ENCODE measurements around the gene EPS15.
"Not testable (repeated sequence)": the region's sequence is repeated elsewhere in the genome, so short reads cannot be mapped to it uniquely, and the experiment has no call there.

Gene EPS15

GRCh38 chr1:51328926-51329325 is 190.1 kb downstream of the EPS15 start:
- DNase-seq = no peak

DNA sequence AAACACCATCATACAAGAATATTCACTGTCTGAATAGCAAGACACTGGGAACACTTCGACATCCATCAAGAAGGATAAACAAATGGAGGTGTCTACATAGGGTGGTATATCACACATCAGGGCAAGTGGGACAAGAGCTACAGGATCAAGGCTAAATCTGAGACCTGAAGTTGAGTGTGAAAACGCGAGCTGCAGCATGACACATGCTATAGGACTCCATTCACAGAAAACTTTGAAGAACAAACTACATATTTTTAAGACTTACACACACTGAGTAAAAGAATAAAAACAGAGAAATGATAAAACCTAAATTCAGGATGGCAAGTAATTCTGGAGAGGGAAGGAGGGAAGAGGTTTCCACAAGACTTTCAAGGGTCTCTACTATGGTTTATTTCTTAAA is 190.8 kb downstream of the EPS15 start:
- DNase-seq = no peak

DNA sequence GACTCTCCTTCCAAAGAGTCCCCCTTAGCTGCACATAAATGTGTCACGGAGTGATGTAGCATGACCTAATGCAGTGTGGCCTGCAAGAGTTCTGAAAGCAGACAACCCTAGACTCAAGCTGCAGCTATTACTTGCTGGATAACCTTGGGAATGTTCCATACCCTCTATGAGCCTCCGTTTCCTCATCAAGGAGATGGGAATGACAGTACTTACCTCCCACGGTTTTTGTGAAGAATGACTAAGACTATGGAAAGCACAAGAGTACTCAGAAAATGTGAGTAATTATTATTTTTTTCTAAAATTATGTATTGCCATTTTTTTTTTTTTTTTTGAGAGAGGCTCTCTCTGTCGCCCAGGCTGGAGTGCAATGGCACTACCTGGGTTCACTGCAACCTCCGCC is 191.7 kb downstream of the EPS15 start:
- no peak for DNase-seq

DNA sequence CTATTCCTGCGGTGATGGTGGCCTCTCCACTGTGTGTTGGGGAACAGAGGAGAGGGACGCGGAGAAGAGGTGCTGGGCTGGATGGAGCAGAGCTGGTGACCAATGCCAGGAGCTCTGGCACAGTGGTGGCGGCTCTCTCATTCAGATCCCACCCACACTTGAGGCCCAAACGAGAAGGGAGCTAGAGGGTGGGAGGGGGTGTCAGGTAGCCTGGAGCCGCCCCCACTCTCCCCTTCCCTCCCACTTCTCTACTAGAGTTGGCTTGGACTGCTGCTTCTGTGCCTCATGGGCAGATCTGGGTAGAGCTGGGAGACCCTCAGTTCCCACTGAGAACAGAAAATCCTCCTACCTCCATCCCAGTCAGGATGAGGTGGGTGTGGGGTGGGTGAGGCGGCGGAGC is 192.2 kb downstream of the EPS15 start:
- no peak for DNase-seq

GRCh38 chr1:51325878-51326755 is 192.9 kb downstream of the EPS15 start:
- no peak for DNase-seq

- no peak for DNase-seq
Measured at GRCh38 chr1:51325391-51325790, 193.7 kb downstream of the EPS15 start.

- not testable (repeated sequence) for DNase-seq
Measured at GRCh38 chr1:51325011-51325385, 194.1 kb downstream of the EPS15 start.

GRCh38 chr1:51324251-51325010 is 194.6 kb downstream of the EPS15 start:
- peak; percentile 45 for DNase-seq

DNA sequence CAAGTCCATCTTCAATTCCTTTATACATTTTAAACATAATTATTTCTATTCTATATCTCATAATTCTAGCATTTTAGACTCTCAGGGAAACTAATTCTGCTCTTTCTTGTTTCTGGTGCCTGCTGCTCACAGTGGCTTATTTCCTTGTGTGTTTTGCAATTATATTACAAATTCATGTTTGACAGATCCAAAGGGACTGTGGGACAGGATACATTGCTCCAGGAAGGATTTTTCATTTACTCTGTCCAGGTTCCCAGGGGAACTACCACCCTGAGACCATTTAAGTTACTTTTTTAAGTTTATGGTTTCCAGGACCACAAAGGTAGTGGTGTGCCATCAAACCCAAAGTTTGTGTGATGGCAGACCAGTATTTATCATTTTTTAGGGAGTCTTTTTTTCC is 195.3 kb downstream of the EPS15 start:
- DNase-seq = no peak

DNA sequence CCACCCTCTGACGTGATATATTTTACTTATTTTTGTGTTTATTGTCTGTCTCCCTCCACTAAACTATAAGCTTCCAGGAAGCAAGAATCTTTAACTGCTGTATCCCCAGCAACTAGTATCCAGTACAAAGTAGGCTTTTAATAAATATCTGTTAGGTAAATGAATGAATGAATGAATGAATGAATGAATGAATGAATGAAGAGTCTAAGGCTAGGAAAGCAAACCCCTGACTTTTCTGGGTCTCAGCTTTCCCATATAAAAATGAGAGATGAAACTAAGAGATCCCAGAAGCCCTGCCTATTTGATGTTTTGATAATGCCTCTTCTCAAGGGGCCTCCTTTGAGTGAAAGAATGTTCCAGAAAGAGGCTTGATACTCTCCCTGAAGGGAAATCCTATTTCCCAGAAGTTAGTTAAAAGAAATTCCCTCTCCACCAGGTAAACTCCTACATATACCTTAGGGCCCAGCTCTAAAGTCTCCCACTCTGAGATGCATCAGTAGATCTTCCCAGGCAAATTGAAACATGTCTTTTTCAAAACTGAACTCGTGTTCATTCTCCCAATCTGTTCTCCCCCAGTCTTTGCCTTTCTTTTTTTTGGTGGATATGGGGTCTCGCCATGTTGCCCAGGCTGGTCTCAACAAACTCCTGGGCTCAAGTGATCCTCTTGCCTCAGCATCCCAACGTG is 196.5 kb downstream of the EPS15 start:
- no peak for DNase-seq

DNA sequence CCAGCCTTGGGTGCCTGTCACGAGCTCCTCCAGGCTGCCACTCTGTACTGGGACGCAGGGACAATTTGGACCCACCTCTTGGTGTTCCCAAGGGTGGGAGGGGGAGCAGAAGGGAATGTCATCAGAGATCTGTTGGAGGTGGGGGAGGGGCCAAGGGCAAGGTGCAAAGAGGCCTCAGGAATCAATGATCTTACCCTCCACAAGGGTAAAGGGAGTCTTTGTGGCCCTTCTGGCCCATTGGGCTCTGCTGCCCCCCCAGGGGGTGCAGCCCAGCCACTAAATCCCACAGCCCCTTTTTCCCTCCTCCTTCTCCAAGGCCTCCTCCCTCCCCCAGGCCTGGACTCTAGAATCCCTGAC is 197.2 kb downstream of the EPS15 start:
- no peak for DNase-seq

GRCh38 chr1:51320967-51321923 is 197.8 kb downstream of the EPS15 start:
- DNase-seq = no peak

GRCh38 chr1:51317798-51318197 is 201.3 kb downstream of the EPS15 start:
- DNase-seq = no peak

- DNase-seq = no peak
Measured at GRCh38 chr1:51316846-51317120, 202.3 kb downstream of the EPS15 start.

DNA sequence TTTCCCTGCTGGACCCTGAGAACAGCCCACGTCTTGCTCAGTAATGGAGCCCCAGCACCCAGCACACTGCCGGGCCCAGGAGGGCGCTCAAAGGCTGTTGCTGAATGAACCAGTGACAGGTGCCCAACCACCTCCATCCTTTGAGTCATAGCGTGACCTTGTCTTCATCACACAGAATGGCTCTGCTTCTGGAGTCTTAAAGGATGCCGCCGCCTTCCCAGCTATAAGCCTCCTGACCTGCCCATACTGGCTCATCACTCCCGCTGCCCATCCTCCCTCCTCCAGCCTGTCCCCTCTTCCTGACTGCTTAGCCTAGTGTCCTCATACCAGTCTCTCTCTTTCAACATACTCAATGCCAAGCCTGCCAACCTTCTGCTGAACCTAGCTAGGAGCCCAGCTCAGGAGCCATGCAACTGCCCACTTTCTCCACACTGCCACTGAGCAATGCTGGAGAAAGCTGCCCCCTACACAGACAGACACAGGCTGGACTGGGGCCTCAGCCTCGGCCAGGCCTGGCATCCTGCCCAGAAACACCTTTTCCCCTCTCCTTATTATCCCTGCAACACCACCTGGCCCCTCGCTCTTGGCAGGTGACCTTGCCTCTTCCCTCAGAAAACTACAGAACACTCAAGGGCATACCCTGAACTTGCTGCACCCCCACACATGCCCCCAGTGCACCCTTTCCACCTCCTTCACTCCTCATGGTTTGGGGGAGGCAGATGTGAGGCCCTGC is 202.8 kb downstream of the EPS15 start:
- DNase-seq = no peak

GRCh38 chr1:51314974-51315373 is 204.1 kb downstream of the EPS15 start:
- DNase-seq = no peak

GRCh38 chr1:51313961-51314777 is 204.9 kb downstream of the EPS15 start:
- no peak for DNase-seq

DNA sequence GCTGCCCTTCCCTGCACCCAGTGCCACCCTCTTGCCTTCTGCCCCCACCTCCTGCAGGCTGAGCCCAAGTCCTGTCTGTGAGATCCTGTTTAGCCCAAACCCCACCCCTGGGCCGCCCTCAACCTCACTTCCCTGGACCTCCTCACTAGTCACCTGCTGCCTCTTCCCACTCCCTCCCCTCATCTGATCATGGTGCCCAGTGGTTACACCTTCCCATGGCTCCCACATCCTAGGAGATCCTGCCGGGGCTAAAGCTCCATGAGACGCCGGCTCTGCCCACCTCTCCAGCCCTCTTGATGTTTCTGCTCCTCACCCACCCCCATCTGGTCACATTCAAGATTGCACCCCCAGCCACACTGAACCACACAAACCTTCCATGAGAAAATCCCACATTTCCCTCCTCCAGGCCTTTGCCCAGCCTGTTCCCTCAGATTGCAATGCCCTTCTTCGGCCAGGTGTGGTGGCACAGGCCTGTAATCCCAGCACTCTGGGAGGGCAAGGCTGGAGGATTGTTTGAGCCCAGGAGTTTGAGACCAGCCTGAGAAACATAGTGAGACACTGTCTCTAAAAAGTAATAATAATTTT is 205.7 kb downstream of the EPS15 start:
- DNase-seq = no peak

GRCh38 chr1:51312718-51313117 is 206.3 kb downstream of the EPS15 start:
- DNase-seq = no peak

DNA sequence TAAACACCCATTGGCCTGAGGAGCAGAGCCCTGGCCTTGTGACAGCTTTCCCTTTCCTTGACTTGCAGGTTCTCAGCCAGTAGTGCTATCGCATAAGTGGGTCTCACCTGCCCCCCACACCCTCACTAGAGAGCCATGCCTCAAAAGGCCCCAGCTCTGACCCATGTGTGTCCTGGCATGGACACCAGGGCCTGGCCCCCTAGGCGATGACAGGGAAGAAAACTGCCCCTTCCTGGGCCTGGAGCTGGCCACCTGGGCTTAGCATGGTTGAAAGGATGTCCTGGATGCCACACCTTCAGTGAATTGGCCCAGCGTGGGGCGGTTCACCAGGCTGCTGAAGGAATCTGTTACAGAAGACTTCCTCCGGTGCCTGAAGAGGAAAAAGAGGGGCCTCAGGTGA is 207.2 kb downstream of the EPS15 start:
- DNase-seq = no peak

Data from NCI-H526 treated with DMSO at 0.1 percent for 48 hours (cell line).